Lower lobe of right lung (tissue), 2 donors: ENCODE data around the gene SEL1L2. TPM values are rescaled to one million over a fixed set of nuclear protein-coding genes. Genes with fewer than 3 reads are reported as not detected.

Experiments used
- ATAC-seq, 2 donors: fragments of 200-7000 bp; cut with Tn5 transposase; one replicate each; pipeline ENCODE4 v1.9.1; 2020 to 2022; ENCODE audit warnings: mild to moderate bottlenecking in 2 of 2, moderate library complexity in 2 of 2
- DNase-seq: peaks from one replicate; pipeline ENCODE4 v3.0.0-alpha.2; 2020
- H3K27ac ChIP-seq: fragments of 200-600 bp; one replicate; pipeline ENCODE4 v1.8.0; 2022
- H3K27me3 ChIP-seq: fragments of 200-600 bp; one replicate; pipeline ENCODE4 v1.8.0; 2022; ENCODE audit warnings: low read depth
- H3K36me3 ChIP-seq: fragments of 200-600 bp; one replicate; pipeline ENCODE4 v1.8.0; 2022; ENCODE audit warnings: mild to moderate bottlenecking
- H3K4me1 ChIP-seq: fragments of 200-600 bp; one replicate; pipeline ENCODE4 v1.8.0; 2022
- H3K4me3 ChIP-seq: fragments of 200-600 bp; one replicate; pipeline ENCODE4 v1.8.0; 2022; ENCODE audit warnings: mild to moderate bottlenecking
- H3K9me3 ChIP-seq: fragments of 200-600 bp; one replicate; pipeline ENCODE4 v1.8.0; 2022
- intact Hi-C: fragments of 100-400 bp; cut with DNase I; formaldehyde crosslinking; loops from one replicate; pipeline ENCODE4 v1.11.0; 2022
- total RNA-seq: library from RNA; stranded (reverse); fragmentation: NEBNext Ultra II Directional; extraction: Animal tissue kit (Norgen Biotek cat#: 25700); gene quantifications from one replicate; pipeline ENCODE4 v1.2.1, GENCODE V29; 2021
- TF ChIP-seq, protein P1 (sequence below): fragments of 200-600 bp; IDR thresholded peaks from one replicate; pipeline ENCODE4 v1.8.0; 2022; ENCODE audit warnings: antibody characterized with exemption, mild to moderate bottlenecking
- donor health status: DM: no; HTN: yes; CAD: no; lungs with severe emphysema.

The SEL1L2 gene
- total RNA-seq, 1 donor from 2014 or later = not detected

DNA sequence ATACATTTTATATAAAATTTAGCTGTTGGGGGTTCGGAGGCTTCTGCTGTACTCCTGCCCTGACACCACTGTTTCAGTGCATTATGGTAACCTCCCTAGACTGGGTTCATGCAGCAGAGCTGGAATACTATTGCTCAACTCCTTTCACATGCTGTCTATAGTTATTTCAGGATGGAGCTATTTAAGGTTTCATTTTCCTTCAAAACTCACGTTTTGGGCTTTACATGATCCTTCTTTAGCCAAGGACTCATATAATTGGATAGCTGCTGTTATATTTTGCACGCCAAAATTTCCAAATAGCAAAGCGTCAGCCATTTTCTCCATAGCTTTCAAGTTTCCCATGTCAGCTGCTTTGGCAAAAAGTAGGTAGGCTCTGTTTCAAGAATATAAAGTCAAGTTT, 76.8 kb downstream of the SEL1L2 start:
- Histone ChIP-seq H3K9me3 (no peaks in the 10 kb centered on the region), H3K27me3 (no peaks in the 10 kb centered on the region), H3K4me3 (no peak overlapping the region), H3K4me1 (no peaks in the 10 kb centered on the region), H3K36me3 (no peaks in the 10 kb centered on the region), H3K27ac (no peak overlapping the region)
- DNase-seq (no peak), ATAC-seq (no peak)
- TF ChIP-seq, protein P1, sequence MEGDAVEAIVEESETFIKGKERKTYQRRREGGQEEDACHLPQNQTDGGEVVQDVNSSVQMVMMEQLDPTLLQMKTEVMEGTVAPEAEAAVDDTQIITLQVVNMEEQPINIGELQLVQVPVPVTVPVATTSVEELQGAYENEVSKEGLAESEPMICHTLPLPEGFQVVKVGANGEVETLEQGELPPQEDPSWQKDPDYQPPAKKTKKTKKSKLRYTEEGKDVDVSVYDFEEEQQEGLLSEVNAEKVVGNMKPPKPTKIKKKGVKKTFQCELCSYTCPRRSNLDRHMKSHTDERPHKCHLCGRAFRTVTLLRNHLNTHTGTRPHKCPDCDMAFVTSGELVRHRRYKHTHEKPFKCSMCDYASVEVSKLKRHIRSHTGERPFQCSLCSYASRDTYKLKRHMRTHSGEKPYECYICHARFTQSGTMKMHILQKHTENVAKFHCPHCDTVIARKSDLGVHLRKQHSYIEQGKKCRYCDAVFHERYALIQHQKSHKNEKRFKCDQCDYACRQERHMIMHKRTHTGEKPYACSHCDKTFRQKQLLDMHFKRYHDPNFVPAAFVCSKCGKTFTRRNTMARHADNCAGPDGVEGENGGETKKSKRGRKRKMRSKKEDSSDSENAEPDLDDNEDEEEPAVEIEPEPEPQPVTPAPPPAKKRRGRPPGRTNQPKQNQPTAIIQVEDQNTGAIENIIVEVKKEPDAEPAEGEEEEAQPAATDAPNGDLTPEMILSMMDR = no peak
- intact Hi-C loops = no loop called here

DNA sequence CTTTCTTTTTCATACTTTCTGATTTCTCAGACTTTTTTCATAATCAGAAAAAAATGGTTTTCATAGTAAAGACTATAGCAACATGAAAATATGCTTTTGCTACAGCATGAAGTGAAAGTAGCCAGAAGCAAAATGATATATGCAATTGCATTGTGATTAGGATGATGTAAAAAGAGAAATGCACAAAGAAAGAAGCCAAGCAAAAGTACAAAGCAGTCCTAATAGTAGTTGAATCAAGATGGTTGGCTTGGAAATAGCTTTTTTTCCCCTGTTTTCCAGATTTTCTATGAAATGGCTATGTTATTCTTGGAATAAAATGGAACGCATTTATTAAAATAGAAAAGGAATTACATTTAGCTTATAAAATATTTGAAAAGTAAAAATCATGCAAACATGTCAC, 77.3 kb downstream of the SEL1L2 start:
- DNase-seq = no peak
- H3K9me3 ChIP-seq = no peaks in the 10 kb centered on the region
- no peak overlapping the region for H3K4me3 ChIP-seq
- H3K27me3 ChIP-seq = no peaks in the 10 kb centered on the region
- H3K4me1 ChIP-seq = no peaks in the 10 kb centered on the region
- ATAC-seq = no peak
- intact Hi-C loops = no loop called here
- TF ChIP-seq, protein P1 = no peak
- no peaks in the 10 kb centered on the region for H3K36me3 ChIP-seq
- no peak overlapping the region for H3K27ac ChIP-seq

DNA sequence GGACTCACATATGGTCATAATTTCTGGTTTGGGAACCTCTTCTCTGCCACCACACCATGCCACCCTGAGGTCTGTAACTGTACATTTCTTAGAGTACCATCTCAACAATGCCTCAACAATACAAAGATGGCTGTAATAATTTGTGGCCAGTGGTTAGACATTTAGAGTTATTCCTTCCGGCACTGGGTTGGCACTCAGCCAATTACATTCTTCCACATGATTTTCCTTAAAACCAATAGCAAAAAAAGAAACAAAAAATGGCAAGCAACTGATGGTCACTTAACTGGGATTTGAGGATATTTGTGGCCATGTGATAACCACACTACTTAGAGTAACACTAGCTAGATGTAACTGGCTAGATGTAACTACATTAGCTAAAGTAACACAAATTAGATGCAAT, 79.9 kb downstream of the SEL1L2 start:
- Histone ChIP-seq H3K36me3 (no peaks in the 10 kb centered on the region), H3K27me3 (no peaks in the 10 kb centered on the region), H3K9me3 (no peaks in the 10 kb centered on the region), H3K27ac (no peak overlapping the region), H3K4me3 (no peak overlapping the region), H3K4me1 (no peaks in the 10 kb centered on the region)
- intact Hi-C loops = no loop called here
- ATAC-seq (no peak), DNase-seq (no peak)
- TF ChIP-seq, protein P1 = no peak

DNA sequence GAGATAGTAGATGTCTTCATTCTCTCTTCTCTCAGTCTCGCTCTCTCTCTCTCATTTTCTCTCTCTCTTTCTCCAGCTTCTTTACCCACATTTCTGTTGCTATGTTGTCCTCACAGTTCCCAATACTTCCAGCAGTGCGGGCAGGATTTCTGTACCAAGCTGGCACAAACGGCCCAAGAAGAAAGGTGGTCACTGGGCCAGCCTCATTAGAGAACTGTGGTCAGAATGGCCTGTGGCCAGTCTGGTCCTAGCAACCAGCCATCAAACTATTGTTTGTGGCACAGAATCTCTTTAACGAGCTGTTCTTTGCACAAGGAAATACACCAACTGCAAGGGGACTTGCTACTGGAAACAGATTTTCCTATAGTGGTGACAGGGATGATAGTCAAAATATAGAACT, 81.3 kb downstream of the SEL1L2 start:
- H3K4me1 ChIP-seq = no peaks in the 10 kb centered on the region
- TF ChIP-seq, protein P1 = no peak
- H3K9me3 ChIP-seq = no peaks in the 10 kb centered on the region
- H3K4me3 ChIP-seq = no peak overlapping the region
- no peaks in the 10 kb centered on the region for H3K27me3 ChIP-seq
- no peak for DNase-seq
- no peak for ATAC-seq
- intact Hi-C loops = no loop called here
- H3K36me3 ChIP-seq = no peaks in the 10 kb centered on the region
- no peak overlapping the region for H3K27ac ChIP-seq

DNA sequence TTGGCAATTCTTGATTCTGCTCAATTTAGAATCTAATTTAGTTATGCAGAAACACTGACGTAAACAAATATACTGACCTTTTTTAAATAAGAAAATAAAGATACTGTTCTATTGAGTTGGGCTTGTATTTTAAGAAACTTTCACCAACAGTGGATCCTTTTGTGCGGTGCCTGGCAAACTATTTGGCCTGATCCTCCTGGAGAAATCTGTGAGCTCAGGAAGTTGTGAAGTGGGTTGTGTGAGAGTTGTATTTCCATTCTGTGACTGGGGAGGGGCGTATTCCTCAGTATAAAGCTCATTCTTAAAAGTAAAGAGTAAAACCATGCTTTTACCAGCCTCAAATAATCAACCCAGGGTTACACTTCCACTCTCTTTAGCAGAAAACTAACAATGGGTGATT, 85.6 kb downstream of the SEL1L2 start:
- no peak for DNase-seq
- ATAC-seq = no peak
- Histone ChIP-seq H3K4me1 (no peaks in the 10 kb centered on the region), H3K27ac (no peak overlapping the region), H3K27me3 (no peaks in the 10 kb centered on the region), H3K36me3 (no peaks in the 10 kb centered on the region), H3K9me3 (no peaks in the 10 kb centered on the region), H3K4me3 (no peak overlapping the region)
- intact Hi-C loops = no loop called here
- TF ChIP-seq, protein P1 = no peak

DNA sequence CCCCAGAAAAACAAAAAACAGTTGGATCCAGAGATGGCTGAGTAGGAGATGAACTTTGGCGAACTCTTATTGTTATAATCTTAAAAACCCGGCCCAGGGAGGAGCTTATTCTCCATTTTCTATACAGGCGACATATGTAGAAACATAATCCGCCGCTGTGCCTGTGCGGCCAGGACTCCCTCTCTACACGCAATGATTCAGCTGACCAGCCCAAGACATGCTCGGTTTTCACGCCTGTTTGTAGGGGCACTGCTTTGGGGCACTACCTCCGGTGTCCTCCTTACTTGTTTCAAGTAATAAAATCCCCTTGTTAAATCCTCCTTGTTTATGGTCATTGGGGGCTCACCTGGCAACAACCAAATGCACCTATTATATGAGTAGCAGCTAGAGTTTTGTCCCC, 89.9 kb downstream of the SEL1L2 start:
- intact Hi-C loops = no loop called here
- ATAC-seq = no peak
- TF ChIP-seq, protein P1 = no peak
- H3K9me3 ChIP-seq = no peaks in the 10 kb centered on the region
- H3K27me3 ChIP-seq = no peaks in the 10 kb centered on the region
- no peak for DNase-seq
- H3K27ac ChIP-seq = no peak overlapping the region
- no peaks in the 10 kb centered on the region for H3K36me3 ChIP-seq
- no peaks in the 10 kb centered on the region for H3K4me1 ChIP-seq
- no peak overlapping the region for H3K4me3 ChIP-seq
